ENCODE data around the gene HERC4.

HERC4 gene

GRCh38 chr10:68111584-68111983, 36.5 kb upstream of the HERC4 start:
- Histone ChIP-seq H3K9ac (ENCODE audit: low read length) (no peak overlapping the region), H3K4me2 (ENCODE audit: low read length) (no peak overlapping the region), H3K9me2 (ENCODE audit: low read depth, low read length) (no peaks in the 10 kb centered on the region), H3K36me3 (ENCODE audit: insufficient read depth, low read length) (no peaks in the 10 kb centered on the region), H3K79me2 (ENCODE audit: insufficient read depth, low read length) (no peaks in the 10 kb centered on the region), H3K9me3 (ENCODE audit: low read length) (no peaks in the 10 kb centered on the region), H3K4me3 (ENCODE audit: low read depth, low read length, poor library complexity, severe bottlenecking) (no peak overlapping the region), H3K27ac (ENCODE audit: low read depth, low read length, poor library complexity, severe bottlenecking) (no peak overlapping the region), H3K4me1 (ENCODE audit: insufficient read depth, low read length, severe bottlenecking) (no peaks in the 10 kb centered on the region), H3K27me3 (ENCODE audit: insufficient read depth, low read length) (no peaks in the 10 kb centered on the region), H2AFZ (ENCODE audit: low read length) (no peak overlapping the region), H3F3A (ENCODE audit: insufficient read depth, low read length) (no peaks in the 10 kb centered on the region), H4K20me1 (ENCODE audit: insufficient read depth, low read length) (no peaks in the 10 kb centered on the region)
- no peak for TF ChIP-seq EZH2 (IDR thresholded peaks at IDR 0.05; ENCODE audit: borderline replicate concordance, low read length)
- TF ChIP-seq CTCF (IDR thresholded peaks at IDR 0.05; ENCODE audit: low read length): no peak

DNA sequence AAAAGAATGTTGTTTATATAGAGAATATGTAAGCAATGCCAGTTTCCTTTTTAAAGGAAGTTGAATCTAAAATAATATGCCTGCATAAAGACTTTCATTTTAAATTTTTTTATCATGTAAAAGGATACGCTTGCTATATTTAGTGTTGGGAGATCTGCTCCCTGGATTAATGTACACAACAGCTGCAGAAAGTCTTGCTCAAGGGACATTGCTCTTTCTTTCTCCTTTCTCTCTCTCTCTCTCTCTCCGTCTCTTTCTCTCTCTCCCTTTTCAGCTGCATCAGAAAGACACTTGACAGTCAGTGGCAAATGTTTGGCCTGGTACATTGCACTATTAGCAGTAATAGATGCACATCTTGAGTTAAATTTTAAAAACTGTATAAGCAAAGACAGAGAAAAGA, 34.9 kb upstream of the HERC4 start:
- H3K4me2 ChIP-seq (ENCODE audit: low read length): no peak overlapping the region
- no peaks in the 10 kb centered on the region for H3F3A ChIP-seq (ENCODE audit: insufficient read depth, low read length)
- no peaks in the 10 kb centered on the region for H3K27me3 ChIP-seq (ENCODE audit: insufficient read depth, low read length)
- H3K9me2 ChIP-seq (ENCODE audit: low read depth, low read length): no peaks in the 10 kb centered on the region
- H4K20me1 ChIP-seq (ENCODE audit: insufficient read depth, low read length): no peaks in the 10 kb centered on the region
- TF ChIP-seq EZH2 (IDR thresholded peaks at IDR 0.05; ENCODE audit: borderline replicate concordance, low read length): no peak
- no peak for TF ChIP-seq CTCF (IDR thresholded peaks at IDR 0.05; ENCODE audit: low read length)
- H2AFZ ChIP-seq (ENCODE audit: low read length): no peak overlapping the region; the same call in 1 of the 2 replicates
- H3K4me1 ChIP-seq (ENCODE audit: insufficient read depth, low read length, severe bottlenecking): no peaks in the 10 kb centered on the region
- H3K79me2 ChIP-seq (ENCODE audit: insufficient read depth, low read length): no peaks in the 10 kb centered on the region
- H3K4me3 ChIP-seq (ENCODE audit: low read depth, low read length, poor library complexity, severe bottlenecking): no peak overlapping the region
- no peaks in the 10 kb centered on the region for H3K36me3 ChIP-seq (ENCODE audit: insufficient read depth, low read length)
- H3K9ac ChIP-seq (ENCODE audit: low read length): no peak overlapping the region
- H3K27ac ChIP-seq (ENCODE audit: low read depth, low read length, poor library complexity, severe bottlenecking): no peak overlapping the region
- H3K9me3 ChIP-seq (ENCODE audit: low read length): no peaks in the 10 kb centered on the region

- no peak within 1 kb of the TSS for H3K4me3 ChIP-seq (ENCODE audit: low read depth, low read length, poor library complexity, severe bottlenecking)
- H3K9me3 ChIP-seq (ENCODE audit: low read length): no peaks in the 10 kb centered on the region
- no peak within 1 kb of the TSS for H3K9ac ChIP-seq (ENCODE audit: low read length)
- H3K79me2 ChIP-seq (ENCODE audit: insufficient read depth, low read length): no peaks in the 10 kb centered on the region
- no peak within 1 kb of the TSS for H3K4me2 ChIP-seq (ENCODE audit: low read length)
- H3F3A ChIP-seq (ENCODE audit: insufficient read depth, low read length): no peaks in the 10 kb centered on the region
- H3K27ac ChIP-seq (ENCODE audit: low read depth, low read length, poor library complexity, severe bottlenecking): no peak within 1 kb of the TSS
- no peaks in the 10 kb centered on the region for H3K36me3 ChIP-seq (ENCODE audit: insufficient read depth, low read length)
- TF ChIP-seq CTCF (IDR thresholded peaks at IDR 0.05; ENCODE audit: low read length) (no peak), EZH2 (IDR thresholded peaks at IDR 0.05; ENCODE audit: borderline replicate concordance, low read length) (no peak)
- no peaks in the 10 kb centered on the region for H3K9me2 ChIP-seq (ENCODE audit: low read depth, low read length)
- H4K20me1 ChIP-seq (ENCODE audit: insufficient read depth, low read length): no peaks in the 10 kb centered on the region
- H2AFZ ChIP-seq (ENCODE audit: low read length): no peak within 1 kb of the TSS; the same call in 1 of the 2 replicates
- H3K27me3 ChIP-seq (ENCODE audit: insufficient read depth, low read length): no peaks in the 10 kb centered on the region
- no peaks in the 10 kb centered on the region for H3K4me1 ChIP-seq (ENCODE audit: insufficient read depth, low read length, severe bottlenecking)
These were observed 34.2 kb upstream of the HERC4 start, which contains the start of gene MYPN for GRCh38 chr10:68109331-68109730. MYPN (plus strand) TSS chr10:68109488; CDS start chr10:68121439, 11,951 bp downstream.
